Endothelial cell of umbilical vein (primary cell): ENCODE measurements around the gene STC2.

Source experiments
- CTCF ChIP-seq, 2 donors: IDR thresholded peaks; 1 replicate in 1 of 2; 2 replicates in 1 of 2; pipeline ENCODE4 v1.5.1; 2011; ENCODE audit warnings: low read length in 2 of 2, mild to moderate bottlenecking in 2 of 2, moderate library complexity in 2 of 2, control low read depth in 1 of 2, inconsistent platforms in 1 of 2, low read depth in 1 of 2; ENCODE audit not compliant: insufficient read depth in 1 of 2; ENCODE audit errors: extremely low read depth in 1 of 2
- EZH2 ChIP-seq: IDR thresholded peaks from 2 replicates; pipeline ENCODE4 v1.6.1; 2012; ENCODE audit warnings: borderline replicate concordance, low read depth, mild to moderate bottlenecking, moderate library complexity, low read length, inconsistent platforms; ENCODE audit not compliant: severe bottlenecking
- POLR2A ChIP-seq: IDR thresholded peaks from 2 replicates; pipeline ENCODE4 v1.6.1; 2012; ENCODE audit warnings: low read depth, mild to moderate bottlenecking, control low read depth, low read length
- POLR2AphosphoS5 ChIP-seq: IDR thresholded peaks from 2 replicates; pipeline ENCODE4 v1.6.1; 2012; ENCODE audit warnings: low read depth, mild to moderate bottlenecking, control low read depth, low read length, moderate library complexity; ENCODE audit not compliant: insufficient read depth

GRCh38 chr5:173288632-173289031 lies 39.6 kb downstream of the STC2 start:
- TF ChIP-seq EZH2 (no peak), CTCF (IDR thresholded peaks at IDR 0.05; ENCODE audit: extremely low read depth in 1 of 2, insufficient read depth in 1 of 2, low read depth in 1 of 2, low read length in 2 of 2) (no peak), POLR2AphosphoS5 (no peak), POLR2A (no peak)
